GM12878 (cell line): ENCODE data around the gene DOK1. TPM values are rescaled to one million over a fixed set of nuclear protein-coding genes. Genes with fewer than 3 reads are reported as not detected.
A peak's percentile ranks its signal among the peaks of the same experiment; 100 is the strongest.

Experiments
- BCLAF1 ChIP-seq: fragments of 450-650 bp; IDR thresholded peaks from 2 replicates; pipeline ENCODE4 v1.6.1; 2017; ENCODE audit warnings: antibody characterized with exemption, mild to moderate bottlenecking, moderate library complexity
- CTCF ChIP-seq, 3 experiments: IDR thresholded peaks in 2 of 3; conservative IDR thresholded peaks in 1 of 3; 2 replicates each; pipeline ENCODE4 v1.5.1; 2011; ENCODE audit warnings: low read depth in 3 of 3, low read length in 3 of 3, mild to moderate bottlenecking in 3 of 3, control low read depth in 2 of 3, moderate library complexity in 2 of 3, inconsistent platforms in 1 of 3, mixed read lengths in 1 of 3; ENCODE audit not compliant: control insufficient read depth in 2 of 3, insufficient read depth in 1 of 3; ENCODE audit errors: extremely low read depth in 1 of 3
- GABPA ChIP-seq: IDR thresholded peaks from 2 replicates; pipeline ENCODE4 v1.6.1; 2014; ENCODE audit warnings: antibody characterized with exemption, low read depth, mild to moderate bottlenecking, inconsistent platforms
- KLF5 ChIP-seq: fragments of 450-650 bp; IDR thresholded peaks from 2 replicates; pipeline ENCODE4 v1.6.1; 2014; ENCODE audit warnings: mild to moderate bottlenecking; ENCODE audit not compliant: partially characterized antibody
- MEF2A ChIP-seq: IDR thresholded peaks from 2 replicates; pipeline ENCODE4 v1.6.1; 2011; ENCODE audit warnings: low read depth, mild to moderate bottlenecking, low read length, moderate library complexity; ENCODE audit not compliant: insufficient read depth
- MYC ChIP-seq: IDR thresholded peaks from 2 replicates; pipeline ENCODE4 v1.6.1; 2011; ENCODE audit warnings: mild to moderate bottlenecking, low read length, moderate library complexity, inconsistent platforms; ENCODE audit not compliant: insufficient read depth, insufficient replicate concordance, insufficient read length, severe bottlenecking
- PBX3 ChIP-seq: IDR thresholded peaks from 2 replicates; pipeline ENCODE4 v1.6.1; 2011; ENCODE audit warnings: mild to moderate bottlenecking, low read depth, low read length, moderate library complexity; ENCODE audit not compliant: insufficient replicate concordance
- POLR2AphosphoS5 ChIP-seq: IDR thresholded peaks from 2 replicates; pipeline ENCODE4 v1.6.1; 2011; ENCODE audit warnings: mild to moderate bottlenecking, low read length, inconsistent platforms
- RELB ChIP-seq: fragments of 450-650 bp; IDR thresholded peaks from 2 replicates; pipeline ENCODE4 v1.6.1; 2017; ENCODE audit warnings: low read depth, mild to moderate bottlenecking, moderate library complexity
- RFX5 ChIP-seq: IDR thresholded peaks from 2 replicates; pipeline ENCODE4 v1.6.1; 2011; ENCODE audit warnings: low read depth, low read length, improper control_type of control experiment
- SKIL ChIP-seq: fragments of 450-650 bp; IDR thresholded peaks from 2 replicates; pipeline ENCODE4 v1.6.1; 2017; ENCODE audit warnings: mild to moderate bottlenecking, low read depth, inconsistent platforms; ENCODE audit not compliant: poor library complexity, severe bottlenecking
- SP1 ChIP-seq: IDR thresholded peaks from one replicate; pipeline ENCODE4 v1.6.1; 2011; ENCODE audit warnings: low read depth, low read length
- SREBF1 ChIP-seq: IDR thresholded peaks from 2 replicates; pipeline ENCODE4 v1.6.1; 2012; ENCODE audit warnings: mild to moderate bottlenecking, low read length
- STAT3 ChIP-seq: IDR thresholded peaks from 2 replicates; pipeline ENCODE4 v1.6.1; 2011; ENCODE audit warnings: low read depth, low read length, improper control_type of control experiment
- SUPT20H ChIP-seq: IDR thresholded peaks from 2 replicates; pipeline ENCODE4 v1.6.1; 2011; ENCODE audit warnings: low read depth, mild to moderate bottlenecking, low read length, moderate library complexity, borderline replicate concordance; ENCODE audit not compliant: control insufficient read depth
- TCF7 ChIP-seq: IDR thresholded peaks from 2 replicates; pipeline ENCODE4 v1.6.1; 2014; ENCODE audit warnings: antibody characterized with exemption, borderline replicate concordance
- YY1 ChIP-seq: IDR thresholded peaks from 2 replicates; pipeline ENCODE4 v1.6.1; 2011; ENCODE audit warnings: low read depth, mild to moderate bottlenecking, low read length
- ZNF207 ChIP-seq: fragments of 450-650 bp; IDR thresholded peaks from 2 replicates; pipeline ENCODE4 v1.6.1; 2014; ENCODE audit warnings: antibody characterized with exemption, mild to moderate bottlenecking, borderline replicate concordance
- ZSCAN29 ChIP-seq: fragments of 450-650 bp; IDR thresholded peaks from 2 replicates; pipeline ENCODE4 v1.6.1; 2017; ENCODE audit warnings: mild to moderate bottlenecking, moderate library complexity
- polyA plus RNA-seq, 11 experiments: library from polyadenylated mRNA; depleted of rRNA in 4 of 11; unstranded in 6 of 11; stranded (reverse) in 5 of 11; fragments of >200 nt; fragmentation: Nextera tagmentation in 4 of 11; fragmentation: Illumina TruSeq in 1 of 11; extraction: Ambion mirVana in 4 of 11; extraction: Trizol in 1 of 11; gene quantifications; 1 replicate in 1 of 11; 2 replicates in 10 of 11; pipeline versions ENCODE4 v1.2.1 to v1.2.3, GENCODE V29; 2011 to 2016; ENCODE audit warnings: inconsistent platforms in 2 of 11, missing spikeins in 2 of 11, low read depth in 1 of 11
- total RNA-seq, 4 experiments: library from RNA; depleted of rRNA in 3 of 4; stranded (reverse); fragments of >200 nt in 3 of 4; fragmentation: Illumina TruSeq in 1 of 4; extraction: Trizol in 1 of 4; gene quantifications; 2 replicates each; pipeline versions ENCODE4 v1.2.1 to v1.2.3, GENCODE V29; 2013 to 2021

Gene DOK1
- total and polyA plus RNA-seq, 10 of the 15 experiments (the other 5 are each of a cell fraction or from before 2014, with no cell fraction given) = 1.4 to 104 (median 59.7) TPM

- TF ChIP-seq BCLAF1 = no peak
- no peak for TF ChIP-seq CTCF (IDR thresholded peaks at IDR 0.05 in 2 of 3, conservative IDR thresholded peaks at IDR 0.05 in 1 of 3; ENCODE audit: control insufficient read depth in 2 of 3, extremely low read depth in 1 of 3, insufficient read depth in 1 of 3, low read depth in 3 of 3, low read length in 3 of 3)
- no peak for TF ChIP-seq KLF5
- TF ChIP-seq ZSCAN29 = no peak
- no peak for TF ChIP-seq MYC
- no peak for TF ChIP-seq GABPA
- no peak for TF ChIP-seq YY1
- no peak for TF ChIP-seq RFX5
- no peak for TF ChIP-seq PBX3
- TF ChIP-seq POLR2AphosphoS5 = peak; percentile 63
- TF ChIP-seq MEF2A = no peak
- TF ChIP-seq STAT3 = no peak
- TF ChIP-seq ZNF207 = no peak
- no peak for TF ChIP-seq SREBF1
- peak; percentile 39 for TF ChIP-seq SKIL
- TF ChIP-seq TCF7 = no peak
- TF ChIP-seq RELB = peak; percentile 12
- TF ChIP-seq SP1 = peak; percentile 5
- no peak for TF ChIP-seq SUPT20H
Measured at GRCh38 chr2:74552914-74553811, 1.4 kb upstream of the DOK1 start (continued).
